HL-60 (cell line): ENCODE results near the gene FAM174C.

Experiments
- DNase-seq, 2 experiments: peaks; one replicate each; pipeline ENCODE4 v3.0.0-alpha.2; 2010 to 2020; ENCODE audit warnings: low read depth in 1 of 2, low spot score in 1 of 2
- H3K27ac ChIP-seq: fragments of 250-450 bp; sonication (Bioruptor Pico); replicated peaks from 2 replicates; pipeline ENCODE4 v1.5.1; 2020; ENCODE audit warnings: mild to moderate bottlenecking, moderate library complexity
- H3K27me3 ChIP-seq: fragments of 250-450 bp; sonication (Bioruptor Pico); 2 replicates; pipeline ENCODE4 v1.5.1; 2021; ENCODE audit warnings: mild to moderate bottlenecking, moderate library complexity; ENCODE audit not compliant: insufficient read depth, poor library complexity, severe bottlenecking
- H3K4me3 ChIP-seq: replicated peaks from 2 replicates; pipeline ENCODE4 v1.5.1; 2011; ENCODE audit warnings: mild to moderate bottlenecking, control low read depth, low read length; ENCODE audit not compliant: insufficient read depth
- GABPA ChIP-seq: IDR thresholded peaks from 2 replicates; pipeline ENCODE4 v1.6.1; 2012; ENCODE audit warnings: low read depth
- POLR2AphosphoS5 ChIP-seq: IDR thresholded peaks from 2 replicates; pipeline ENCODE4 v1.6.1; 2012; ENCODE audit warnings: low read depth
- SPI1 ChIP-seq: IDR thresholded peaks from 2 replicates; pipeline ENCODE4 v1.6.1; 2012; ENCODE audit warnings: low read depth, mild to moderate bottlenecking, borderline replicate concordance
- TF ChIP-seq, protein P1 (sequence below): IDR thresholded peaks from 2 replicates; pipeline ENCODE4 v1.6.1; 2012; ENCODE audit warnings: low read depth; ENCODE audit not compliant: insufficient replicate concordance
- TF ChIP-seq, protein P2 (sequence below): IDR thresholded peaks from one replicate; pipeline ENCODE4 v1.5.1; 2011; ENCODE audit warnings: low read length, control low read depth, inconsistent platforms; ENCODE audit not compliant: insufficient read depth

Gene FAM174C

DNA sequence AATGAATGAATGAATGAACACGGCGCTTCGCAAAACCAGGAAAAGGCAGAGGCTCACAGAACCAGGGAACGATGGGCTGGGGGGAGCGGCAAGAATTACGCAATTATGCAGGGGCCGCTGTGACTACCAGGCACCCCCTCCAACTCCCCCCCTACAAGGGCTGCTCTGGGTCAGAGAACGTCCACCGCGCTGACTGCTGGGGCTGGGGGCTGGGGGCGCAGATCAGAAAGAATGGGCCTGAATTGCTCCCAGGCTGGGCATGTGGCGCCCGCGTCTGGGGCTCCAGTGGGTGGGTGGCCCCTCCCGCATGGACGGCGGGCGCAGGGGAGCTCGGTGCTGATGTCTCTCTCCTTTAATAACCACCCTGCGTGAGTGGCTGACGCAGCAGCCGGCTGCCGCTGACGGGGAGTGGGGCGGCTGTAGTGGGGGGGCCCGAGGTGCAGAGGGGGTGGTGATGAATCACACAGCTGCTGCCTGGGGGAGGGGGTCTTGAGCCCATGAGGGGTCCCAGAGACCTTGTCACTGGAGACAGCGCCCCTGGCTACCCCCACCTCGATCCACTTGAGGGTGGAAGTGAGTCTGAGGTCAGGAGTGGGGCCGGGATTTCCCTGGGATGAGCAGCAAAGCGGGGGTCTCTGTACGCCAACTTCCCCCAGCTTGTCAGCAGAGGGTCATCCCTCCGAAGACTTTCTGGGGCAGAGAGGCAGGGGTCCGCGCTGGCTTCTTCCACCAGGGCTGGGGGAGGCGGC, 7.7 kb upstream of the FAM174C start:
- no peak overlapping the region for H3K4me3 ChIP-seq
- H3K27me3 ChIP-seq, result no peaks in the 10 kb centered on the region
- TF ChIP-seq SPI1 (no peak), POLR2AphosphoS5 (peak; percentile 2; the same call in 1 of the 2 replicates), GABPA (no peak)
- TF ChIP-seq, protein P1, sequence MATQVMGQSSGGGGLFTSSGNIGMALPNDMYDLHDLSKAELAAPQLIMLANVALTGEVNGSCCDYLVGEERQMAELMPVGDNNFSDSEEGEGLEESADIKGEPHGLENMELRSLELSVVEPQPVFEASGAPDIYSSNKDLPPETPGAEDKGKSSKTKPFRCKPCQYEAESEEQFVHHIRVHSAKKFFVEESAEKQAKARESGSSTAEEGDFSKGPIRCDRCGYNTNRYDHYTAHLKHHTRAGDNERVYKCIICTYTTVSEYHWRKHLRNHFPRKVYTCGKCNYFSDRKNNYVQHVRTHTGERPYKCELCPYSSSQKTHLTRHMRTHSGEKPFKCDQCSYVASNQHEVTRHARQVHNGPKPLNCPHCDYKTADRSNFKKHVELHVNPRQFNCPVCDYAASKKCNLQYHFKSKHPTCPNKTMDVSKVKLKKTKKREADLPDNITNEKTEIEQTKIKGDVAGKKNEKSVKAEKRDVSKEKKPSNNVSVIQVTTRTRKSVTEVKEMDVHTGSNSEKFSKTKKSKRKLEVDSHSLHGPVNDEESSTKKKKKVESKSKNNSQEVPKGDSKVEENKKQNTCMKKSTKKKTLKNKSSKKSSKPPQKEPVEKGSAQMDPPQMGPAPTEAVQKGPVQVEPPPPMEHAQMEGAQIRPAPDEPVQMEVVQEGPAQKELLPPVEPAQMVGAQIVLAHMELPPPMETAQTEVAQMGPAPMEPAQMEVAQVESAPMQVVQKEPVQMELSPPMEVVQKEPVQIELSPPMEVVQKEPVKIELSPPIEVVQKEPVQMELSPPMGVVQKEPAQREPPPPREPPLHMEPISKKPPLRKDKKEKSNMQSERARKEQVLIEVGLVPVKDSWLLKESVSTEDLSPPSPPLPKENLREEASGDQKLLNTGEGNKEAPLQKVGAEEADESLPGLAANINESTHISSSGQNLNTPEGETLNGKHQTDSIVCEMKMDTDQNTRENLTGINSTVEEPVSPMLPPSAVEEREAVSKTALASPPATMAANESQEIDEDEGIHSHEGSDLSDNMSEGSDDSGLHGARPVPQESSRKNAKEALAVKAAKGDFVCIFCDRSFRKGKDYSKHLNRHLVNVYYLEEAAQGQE, result no peak
- TF ChIP-seq, protein P2, sequence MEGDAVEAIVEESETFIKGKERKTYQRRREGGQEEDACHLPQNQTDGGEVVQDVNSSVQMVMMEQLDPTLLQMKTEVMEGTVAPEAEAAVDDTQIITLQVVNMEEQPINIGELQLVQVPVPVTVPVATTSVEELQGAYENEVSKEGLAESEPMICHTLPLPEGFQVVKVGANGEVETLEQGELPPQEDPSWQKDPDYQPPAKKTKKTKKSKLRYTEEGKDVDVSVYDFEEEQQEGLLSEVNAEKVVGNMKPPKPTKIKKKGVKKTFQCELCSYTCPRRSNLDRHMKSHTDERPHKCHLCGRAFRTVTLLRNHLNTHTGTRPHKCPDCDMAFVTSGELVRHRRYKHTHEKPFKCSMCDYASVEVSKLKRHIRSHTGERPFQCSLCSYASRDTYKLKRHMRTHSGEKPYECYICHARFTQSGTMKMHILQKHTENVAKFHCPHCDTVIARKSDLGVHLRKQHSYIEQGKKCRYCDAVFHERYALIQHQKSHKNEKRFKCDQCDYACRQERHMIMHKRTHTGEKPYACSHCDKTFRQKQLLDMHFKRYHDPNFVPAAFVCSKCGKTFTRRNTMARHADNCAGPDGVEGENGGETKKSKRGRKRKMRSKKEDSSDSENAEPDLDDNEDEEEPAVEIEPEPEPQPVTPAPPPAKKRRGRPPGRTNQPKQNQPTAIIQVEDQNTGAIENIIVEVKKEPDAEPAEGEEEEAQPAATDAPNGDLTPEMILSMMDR, result no peak
- peak in 1 of 2 experiments; percentile 41 for DNase-seq
- H3K27ac ChIP-seq, result no peak overlapping the region

DNA sequence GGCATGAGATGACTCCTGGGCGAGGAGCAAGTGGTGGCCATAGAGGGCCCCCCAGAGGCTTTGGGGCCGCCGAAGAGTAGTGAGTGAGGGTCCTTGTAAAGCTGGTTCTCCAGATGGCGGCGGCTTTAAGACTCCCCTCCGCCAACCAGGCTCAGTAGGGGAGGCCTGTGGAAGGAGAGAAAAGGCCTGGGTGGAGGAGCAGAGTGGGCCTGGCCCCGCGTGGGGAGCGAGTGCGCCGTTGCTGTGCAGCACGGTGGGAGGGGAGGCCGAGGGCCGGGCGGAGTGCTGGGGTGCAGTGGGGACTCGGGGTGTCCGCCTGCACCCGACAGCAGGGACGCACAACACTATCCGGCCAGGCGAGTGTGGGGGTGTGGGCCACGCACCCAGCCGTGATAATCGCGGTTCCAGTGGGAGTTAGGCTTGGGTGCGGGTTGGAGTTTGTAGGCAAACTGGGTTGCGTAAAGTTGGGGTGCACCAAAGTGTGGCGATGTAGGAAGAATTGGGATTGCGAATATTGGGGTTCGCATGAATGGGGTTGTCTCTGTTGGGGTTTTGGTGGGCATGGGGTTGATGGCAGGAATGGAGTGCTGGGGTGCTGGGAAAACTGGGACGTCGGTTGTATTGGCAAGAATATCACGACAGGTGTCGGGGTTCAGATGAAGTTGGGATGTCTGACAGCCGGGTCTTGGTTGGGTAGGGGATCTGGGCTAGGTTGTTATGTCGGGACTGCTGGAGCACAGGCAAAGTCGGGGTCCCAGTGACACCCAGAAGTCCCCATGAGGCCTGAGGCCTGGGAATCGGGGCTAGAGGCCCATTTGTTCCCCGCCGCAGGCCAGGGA, 6.9 kb upstream of the FAM174C start:
- no peaks in the 10 kb centered on the region for H3K27me3 ChIP-seq
- no peak overlapping the region for H3K27ac ChIP-seq
- TF ChIP-seq, protein P1, result no peak
- TF ChIP-seq GABPA, result no peak
- TF ChIP-seq SPI1, result no peak
- TF ChIP-seq, protein P2, result no peak
- no peak; the same call in 1 of the 2 replicates for TF ChIP-seq POLR2AphosphoS5
- no peak for DNase-seq
- no peak overlapping the region for H3K4me3 ChIP-seq

DNA sequence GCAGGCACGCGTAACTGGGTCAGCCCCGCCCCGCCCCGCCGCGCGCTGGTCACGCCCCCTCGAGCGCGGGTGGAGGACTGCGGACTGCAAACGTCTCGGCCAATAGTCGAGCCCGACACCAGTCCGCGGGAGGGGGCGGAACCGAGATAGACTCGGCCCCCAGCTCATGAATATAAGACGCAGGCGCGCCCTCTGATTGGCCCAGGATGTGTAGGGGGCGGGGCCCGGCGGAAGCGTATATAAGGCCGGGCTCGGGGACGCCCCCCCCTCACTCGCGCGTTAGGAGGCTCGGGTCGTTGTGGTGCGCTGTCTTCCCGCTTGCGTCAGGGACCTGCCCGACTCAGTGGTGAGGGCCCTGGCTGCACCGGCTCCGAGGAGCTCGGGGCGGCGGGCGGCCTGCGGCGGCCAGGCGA, 6.3 kb upstream of the FAM174C start, which contains the start of gene CIRBP:
Gene CIRBP (plus strand): TSS at position 268 of the 413 bp plus-strand sequence. CDS start 1,602 bp downstream, outside the sequence.
- peak within 1 kb of the TSS; percentile 100 for H3K27ac ChIP-seq
- TF ChIP-seq, protein P1, result peak; percentile 70
- TF ChIP-seq, protein P2, result no peak
- peak; percentile 99 for TF ChIP-seq POLR2AphosphoS5
- peak; percentile 99 to 100 for DNase-seq
- H3K4me3 ChIP-seq, result peak within 1 kb of the TSS; percentile 49
- no peaks in the 10 kb centered on the region for H3K27me3 ChIP-seq
